GM12873 (cell line): ENCODE data around the gene UQCR10.

Experiments
- TF ChIP-seq, protein P1 (sequence below): IDR thresholded peaks from 2 replicates; pipeline ENCODE4 v1.5.1; 2012; ENCODE audit warnings: low read depth, mild to moderate bottlenecking, moderate library complexity, low read length, control low read depth; ENCODE audit not compliant: insufficient read depth; ENCODE audit errors: missing control alignments

The UQCR10 gene

DNA sequence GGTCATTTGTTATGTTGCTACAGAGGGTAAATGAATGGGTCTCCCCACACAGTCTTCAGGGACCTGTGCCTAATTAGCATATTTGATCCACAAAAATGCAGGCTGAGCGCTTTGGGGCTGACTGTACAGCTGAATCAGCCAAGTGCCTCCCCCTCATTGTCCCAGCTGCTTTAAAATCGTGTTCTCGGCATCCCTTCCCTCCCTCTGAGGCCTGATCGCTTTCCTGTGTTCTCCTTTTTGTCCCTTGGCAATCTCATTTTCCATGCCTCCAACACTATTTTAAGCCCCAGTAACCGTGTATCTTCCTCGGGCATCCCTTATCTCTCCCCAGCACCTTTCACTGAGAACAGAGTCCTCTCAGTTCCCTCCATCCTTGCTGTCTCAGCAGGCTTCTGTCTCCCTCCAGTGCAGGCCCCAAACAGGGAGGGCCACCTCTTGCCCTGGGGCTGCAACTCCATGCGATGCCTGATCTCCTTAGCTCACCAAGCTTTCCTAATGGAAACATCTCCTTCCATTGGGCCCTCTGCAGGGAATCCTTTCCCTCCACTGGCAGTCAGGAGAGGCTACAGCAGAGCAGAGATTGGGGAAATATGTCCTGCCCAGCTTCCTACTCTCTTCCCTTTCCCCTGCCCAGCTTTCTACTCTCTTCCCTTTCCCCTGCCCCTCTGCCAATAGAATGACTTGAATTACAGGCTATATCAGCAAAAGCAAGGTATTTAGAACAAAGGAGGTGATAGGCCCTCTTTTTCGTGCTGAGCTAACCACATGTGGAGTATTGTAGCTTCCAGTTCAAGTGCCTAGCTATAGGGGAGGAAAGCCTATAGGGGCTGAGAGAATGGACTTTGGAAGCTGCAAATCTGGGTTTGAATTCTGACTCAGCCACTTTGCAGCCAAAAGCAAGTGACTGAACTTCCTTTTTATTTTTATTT, 13.8 kb downstream of the UQCR10 start:
- TF ChIP-seq, protein P1, sequence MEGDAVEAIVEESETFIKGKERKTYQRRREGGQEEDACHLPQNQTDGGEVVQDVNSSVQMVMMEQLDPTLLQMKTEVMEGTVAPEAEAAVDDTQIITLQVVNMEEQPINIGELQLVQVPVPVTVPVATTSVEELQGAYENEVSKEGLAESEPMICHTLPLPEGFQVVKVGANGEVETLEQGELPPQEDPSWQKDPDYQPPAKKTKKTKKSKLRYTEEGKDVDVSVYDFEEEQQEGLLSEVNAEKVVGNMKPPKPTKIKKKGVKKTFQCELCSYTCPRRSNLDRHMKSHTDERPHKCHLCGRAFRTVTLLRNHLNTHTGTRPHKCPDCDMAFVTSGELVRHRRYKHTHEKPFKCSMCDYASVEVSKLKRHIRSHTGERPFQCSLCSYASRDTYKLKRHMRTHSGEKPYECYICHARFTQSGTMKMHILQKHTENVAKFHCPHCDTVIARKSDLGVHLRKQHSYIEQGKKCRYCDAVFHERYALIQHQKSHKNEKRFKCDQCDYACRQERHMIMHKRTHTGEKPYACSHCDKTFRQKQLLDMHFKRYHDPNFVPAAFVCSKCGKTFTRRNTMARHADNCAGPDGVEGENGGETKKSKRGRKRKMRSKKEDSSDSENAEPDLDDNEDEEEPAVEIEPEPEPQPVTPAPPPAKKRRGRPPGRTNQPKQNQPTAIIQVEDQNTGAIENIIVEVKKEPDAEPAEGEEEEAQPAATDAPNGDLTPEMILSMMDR, result no peak

DNA sequence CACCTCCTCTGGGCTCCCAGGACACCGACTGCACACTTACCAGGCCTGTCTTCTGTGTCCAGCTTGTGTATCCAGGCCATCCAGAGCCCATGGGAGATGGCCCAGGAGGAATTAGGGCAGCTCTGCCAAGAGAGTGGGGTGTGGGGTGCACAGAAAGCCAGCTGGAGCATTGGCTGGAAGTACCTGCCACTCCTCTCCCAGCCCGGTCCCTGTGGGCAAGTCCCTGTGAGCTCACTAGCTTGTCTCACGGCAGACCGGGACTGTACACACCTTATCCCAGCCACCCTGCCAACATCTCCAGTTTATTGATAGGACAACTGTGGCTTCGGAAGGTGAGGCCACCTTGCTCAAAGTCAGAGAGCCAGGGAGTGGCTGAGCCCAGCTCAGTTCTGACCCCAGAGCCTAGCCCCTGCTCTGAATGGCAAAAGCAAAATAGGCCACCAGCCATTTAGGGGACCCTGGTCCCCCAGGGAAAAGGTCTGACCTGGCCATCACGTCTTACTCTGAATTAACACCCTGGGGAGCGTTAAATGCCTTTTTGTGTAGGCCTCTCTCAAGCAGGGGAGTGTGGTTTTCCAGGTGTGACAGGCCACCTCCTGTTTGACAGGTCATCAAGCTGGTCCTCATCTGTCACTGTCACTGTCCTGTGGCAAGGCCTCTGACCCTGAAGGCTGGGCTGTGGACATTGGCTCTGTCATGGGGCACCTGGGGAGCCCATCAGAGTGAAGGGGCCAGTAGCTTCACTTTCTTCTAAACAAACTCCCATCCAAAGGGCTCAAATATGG, 15.1 kb downstream of the UQCR10 start:
- TF ChIP-seq, protein P1, result no peak

DNA sequence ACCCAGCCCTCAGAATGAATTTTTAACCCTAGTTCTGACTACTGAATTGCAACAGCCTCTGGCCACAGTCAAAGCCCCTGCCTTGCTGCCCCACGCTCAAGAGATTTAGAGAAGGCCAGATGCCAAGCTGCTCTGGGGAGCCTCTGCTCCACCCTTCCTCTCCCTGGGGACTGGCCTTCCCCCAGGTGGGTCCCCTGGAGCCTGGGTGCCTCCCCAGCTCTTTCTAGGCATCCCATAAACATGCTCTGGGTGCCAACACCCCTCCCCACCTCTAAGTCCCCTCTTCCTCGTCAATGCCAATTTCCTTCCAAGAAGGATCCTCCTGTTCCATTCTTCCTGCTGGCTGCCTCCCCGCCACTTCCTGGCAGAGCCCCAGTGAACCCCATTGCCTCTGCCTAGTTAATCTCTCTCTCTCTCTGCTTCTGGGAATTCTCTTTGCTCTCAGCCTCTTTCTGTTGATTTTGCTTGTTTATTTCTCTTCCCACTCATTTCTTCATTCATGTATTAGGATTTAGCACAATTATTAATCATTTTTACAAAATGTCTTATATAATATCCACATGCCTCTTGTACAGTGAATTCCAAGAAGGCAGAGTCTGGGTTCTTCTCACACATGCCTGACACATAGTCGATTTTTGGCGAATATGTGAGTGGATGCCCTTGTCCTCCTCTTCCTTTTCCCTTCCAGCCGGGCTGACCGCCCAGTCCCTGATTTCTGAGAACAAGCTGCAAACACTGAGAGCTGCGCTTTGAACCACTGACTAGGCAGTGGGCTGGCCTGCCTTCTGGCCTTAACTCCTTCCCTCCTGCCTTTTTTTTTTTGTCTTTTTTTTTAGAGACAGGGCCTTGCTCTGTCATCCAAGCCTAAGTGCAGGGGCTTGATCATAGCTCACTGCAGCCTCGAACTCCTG, 17.5 kb downstream of the UQCR10 start:
- TF ChIP-seq, protein P1, result no peak

DNA sequence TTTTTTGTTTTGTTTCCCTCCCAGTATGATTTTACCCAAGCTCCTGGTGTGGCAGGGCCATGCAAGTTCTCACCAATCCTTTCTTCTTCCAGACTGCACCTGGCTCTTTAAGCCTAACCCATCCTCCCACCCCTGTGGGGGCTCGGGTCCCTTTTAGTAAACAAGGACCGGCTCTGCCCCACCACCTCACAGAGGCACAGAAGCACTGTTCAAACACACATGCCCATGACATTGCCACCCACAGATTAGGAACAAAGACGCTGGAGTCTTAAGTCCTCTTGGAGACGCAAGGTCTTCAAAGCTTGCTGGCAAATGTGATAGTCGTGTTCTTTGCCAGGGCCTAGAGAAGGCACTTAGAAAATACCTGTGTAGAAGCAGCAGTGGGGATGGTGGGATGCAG, 18.9 kb downstream of the UQCR10 start:
- TF ChIP-seq, protein P1, result no peak

DNA sequence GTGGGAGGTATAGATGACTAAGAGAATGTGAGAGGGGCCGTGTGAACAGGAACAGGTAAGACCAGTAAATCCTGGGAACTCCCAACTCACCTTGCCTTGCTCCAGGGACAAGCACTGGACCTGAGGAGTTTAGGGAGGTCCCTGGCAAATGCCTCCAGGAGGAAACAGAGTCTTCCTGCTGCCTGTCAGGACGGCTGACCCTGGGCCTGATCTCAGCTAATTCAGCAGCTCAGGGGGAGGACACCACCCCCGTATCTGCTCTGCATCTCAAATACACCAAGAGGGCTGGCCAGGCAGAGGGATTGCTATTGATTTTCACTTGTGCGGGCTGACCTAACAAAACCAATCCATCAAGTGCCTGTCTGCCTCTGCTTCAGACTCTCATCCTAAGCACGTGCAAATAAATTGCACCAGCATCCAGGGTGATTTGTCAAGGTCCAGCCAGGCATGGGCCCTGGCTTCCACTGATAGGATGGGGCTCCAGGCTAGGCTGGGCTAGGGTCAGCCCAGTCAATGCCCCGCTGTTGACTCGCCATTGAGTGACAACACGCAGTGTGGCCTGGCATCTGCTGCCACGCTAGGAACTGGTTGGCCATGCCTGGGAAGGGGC, 20.3 kb downstream of the UQCR10 start:
- TF ChIP-seq, protein P1, result no peak

DNA sequence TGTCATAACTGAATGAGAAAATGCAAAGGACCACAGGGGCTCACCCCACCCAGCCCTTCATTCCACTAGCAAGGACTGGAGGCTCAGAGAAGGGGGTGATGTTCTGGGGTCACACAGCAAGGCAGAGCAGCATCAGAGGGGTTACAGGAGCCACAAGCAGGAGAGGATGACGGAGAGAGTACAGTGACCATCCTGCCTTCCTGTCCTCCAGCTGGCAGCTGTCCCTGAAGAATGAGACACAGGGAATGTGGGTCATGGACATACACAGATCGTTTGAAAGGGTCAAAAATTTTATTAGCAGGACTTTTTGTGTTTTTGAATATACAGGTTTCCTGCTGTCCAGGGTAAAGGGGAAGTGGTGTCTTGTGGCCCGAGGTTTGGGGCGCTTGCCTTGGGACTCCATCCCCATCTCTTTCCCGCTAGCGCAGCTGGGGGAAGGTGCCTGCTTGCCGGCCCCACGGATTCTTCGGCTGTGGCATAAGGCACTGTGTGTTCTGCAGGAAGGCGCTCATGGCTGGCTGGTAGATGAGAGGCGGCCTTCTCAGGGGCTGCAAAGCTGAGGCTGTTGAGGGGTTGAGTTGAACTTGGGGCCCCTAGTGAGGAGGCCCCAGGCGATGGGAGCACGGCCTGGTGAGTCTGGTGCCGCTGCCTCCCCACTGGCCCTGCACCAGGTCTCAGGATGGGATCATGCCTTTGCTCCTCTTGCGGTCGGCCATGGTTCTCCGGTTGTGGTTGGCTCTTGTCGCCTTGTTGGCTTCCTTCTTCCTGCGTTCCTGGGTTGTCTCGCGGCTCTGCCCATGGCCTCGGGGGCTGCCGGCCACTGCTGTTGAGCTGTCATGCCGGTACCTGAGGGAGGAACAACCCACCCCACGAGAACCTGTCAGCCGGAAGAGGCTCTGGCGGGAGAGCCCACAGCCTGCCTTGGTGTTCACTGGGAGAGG, 21.4 kb downstream of the UQCR10 start:
- TF ChIP-seq, protein P1, result no peak
